GM12878 (cell line): ENCODE results near the gene SPATA32. TPM values are rescaled to one million over a fixed set of nuclear protein-coding genes. Genes with fewer than 3 reads are reported as not detected.

ENCODE experiments used
- ATAC-seq: fragments of 200-7000 bp; cut with Tn5 transposase; 3 replicates; pipeline ENCODE4 v1.9.1; 2020; ENCODE audit warnings: mild to moderate bottlenecking, moderate library complexity
- BruUV-seq: library from RNA; stranded (reverse); fragments of 400-500 nt; replicated peaks from 2 replicates; lab custom pipeline; 2021; lab: Mats Ljungman, UMichigan
- CTCF ChIA-PET: fragments of 300-600 bp; sonication (Branson Sonifier 250); formaldehyde crosslinking; extraction: SDS; loops from one replicate; lab custom pipeline; 2021; ENCODE audit warnings: inconsistent platforms; lab: Yijun Ruan, JAX
- POLR2A ChIA-PET: fragments of 350-600 bp; formaldehyde crosslinking; extraction: SDS; loops from one replicate; lab custom pipeline; 2021; ENCODE audit warnings: inconsistent platforms; lab: Charles Lee
- RAD21 ChIA-PET: fragments of 300-600 bp; sonication (Branson Sonifier 250); formaldehyde crosslinking; loops from one replicate; lab custom pipeline; 2023; ENCODE audit warnings: antibody characterized with exemption; ENCODE audit not compliant: unreplicated experiment; lab: Charles Lee
- SMC1A ChIA-PET: fragments of 300-600 bp; sonication (Branson Sonifier 250); formaldehyde crosslinking; loops from one replicate; lab custom pipeline; 2023; ENCODE audit not compliant: unreplicated experiment, uncharacterized antibody; lab: Charles Lee
- DNase-seq: peaks from one replicate; pipeline ENCODE4 v3.0.0-alpha.2; 2011; ENCODE audit warnings: low read depth, low spot score
- FAIRE-seq: peaks from 3 replicates; lab custom pipeline; 2011; peaks lifted over from hg19 to GRCh38; lab: Jason Lieb, UNC
- H2AFZ ChIP-seq: 2 replicates; pipeline ENCODE4 v1.6.0; 2011; ENCODE audit warnings: low read depth, low read length, control low read depth; ENCODE audit not compliant: control insufficient read depth
- H3K27ac ChIP-seq: 2 replicates; pipeline ENCODE4 v1.5.1; 2011; ENCODE audit warnings: control low read depth; ENCODE audit not compliant: control insufficient read depth, insufficient read depth
- H3K27me3 ChIP-seq, 2 experiments: replicated peaks in 1 of 2; 2 replicates each; pipeline versions ENCODE4 v1.6.0 to v1.6.1; 2011; ENCODE audit warnings: low read length in 1 of 2; ENCODE audit not compliant: control insufficient read depth in 2 of 2, insufficient read depth in 2 of 2
- H3K36me3 ChIP-seq, 2 experiments: 2 replicates each; pipeline ENCODE4 v1.5.1; 2011; ENCODE audit warnings: low read length in 1 of 2; ENCODE audit not compliant: control insufficient read depth in 2 of 2, insufficient read depth in 2 of 2
- H3K4me1 ChIP-seq: 2 replicates; pipeline ENCODE4 v1.6.1; 2011; ENCODE audit warnings: mild to moderate bottlenecking, low read length, moderate library complexity, mixed read lengths; ENCODE audit not compliant: control insufficient read depth, insufficient read depth
- H3K4me2 ChIP-seq: 2 replicates; pipeline ENCODE4 v1.6.0; 2011; ENCODE audit warnings: control low read depth; ENCODE audit not compliant: control insufficient read depth, insufficient read depth
- H3K4me3 ChIP-seq: fragments of 200-600 bp; sonication (generic); 2 replicates; pipeline ENCODE4 v1.5.1; 2016
- H3K79me2 ChIP-seq: 2 replicates; pipeline ENCODE4 v1.6.0; 2011; ENCODE audit warnings: low read length; ENCODE audit not compliant: control insufficient read depth, insufficient read depth
- H3K9ac ChIP-seq: 2 replicates; pipeline ENCODE4 v1.8.0; 2011; ENCODE audit warnings: low read length, control low read depth, mixed read lengths; ENCODE audit not compliant: control insufficient read depth, insufficient read depth
- H3K9me3 ChIP-seq: replicated peaks from 3 replicates; pipeline ENCODE4 v1.5.1; 2011; ENCODE audit warnings: mild to moderate bottlenecking, low read length; ENCODE audit not compliant: control insufficient read depth, insufficient read depth
- H4K20me1 ChIP-seq: 2 replicates; pipeline ENCODE4 v1.6.0; 2011; ENCODE audit not compliant: control insufficient read depth, insufficient read depth
- ATF7 ChIP-seq: fragments of 450-650 bp; IDR thresholded peaks from 2 replicates; pipeline ENCODE4 v1.6.1; 2016; ENCODE audit warnings: low read depth, mild to moderate bottlenecking
- CUX1 ChIP-seq: IDR thresholded peaks from 2 replicates; pipeline ENCODE4 v1.6.1; 2012; ENCODE audit warnings: improper control_type of control experiment, low read depth, low read length; ENCODE audit not compliant: insufficient replicate concordance
- E4F1 ChIP-seq: fragments of 450-650 bp; IDR thresholded peaks from 2 replicates; pipeline ENCODE4 v1.6.1; 2018; ENCODE audit warnings: borderline replicate concordance, mild to moderate bottlenecking; ENCODE audit not compliant: partially characterized antibody
- EGR1 ChIP-seq, 2 experiments: IDR thresholded peaks; 1 replicate in 1 of 2; 2 replicates in 1 of 2; pipeline ENCODE4 v1.6.1; 2011 to 2012; ENCODE audit warnings: low read depth in 2 of 2, low read length in 2 of 2, borderline replicate concordance in 1 of 2, mild to moderate bottlenecking in 1 of 2, moderate library complexity in 1 of 2
- HDAC6 ChIP-seq: fragments of 200-600 bp; sonication (generic); IDR thresholded peaks from one replicate; pipeline ENCODE4 v1.8.0; 2017; ENCODE audit warnings: antibody characterized with exemption; ENCODE audit not compliant: unreplicated experiment
- KAT2A ChIP-seq: conservative IDR thresholded peaks from 2 replicates; pipeline ENCODE4 v1.6.1; 2011; ENCODE audit warnings: low read depth, low read length; ENCODE audit not compliant: control insufficient read depth
- NFYB ChIP-seq: IDR thresholded peaks from 2 replicates; pipeline ENCODE4 v1.6.1; 2011; ENCODE audit warnings: low read depth, mild to moderate bottlenecking, low read length, improper control_type of control experiment, moderate library complexity; ENCODE audit not compliant: insufficient read depth
- PAX8 ChIP-seq: fragments of 450-650 bp; IDR thresholded peaks from 2 replicates; pipeline ENCODE4 v1.6.1; 2017; ENCODE audit warnings: mild to moderate bottlenecking, moderate library complexity
- PML ChIP-seq: IDR thresholded peaks from 2 replicates; pipeline ENCODE4 v1.6.1; 2012; ENCODE audit warnings: low read length, inconsistent platforms
- RUNX3 ChIP-seq: IDR thresholded peaks from 2 replicates; pipeline ENCODE4 v1.6.1; 2012; ENCODE audit warnings: low read length, inconsistent platforms
- SRF ChIP-seq, 2 experiments: IDR thresholded peaks; 2 replicates each; pipeline ENCODE4 v1.6.1; 2011; ENCODE audit warnings: low read depth in 2 of 2, low read length in 2 of 2, mild to moderate bottlenecking in 1 of 2, moderate library complexity in 1 of 2
- SUZ12 ChIP-seq: fragments of 200-600 bp; sonication (generic); IDR thresholded peaks from one replicate; pipeline ENCODE4 v1.6.1; 2018; ENCODE audit warnings: antibody characterized with exemption, mild to moderate bottlenecking; ENCODE audit not compliant: unreplicated experiment
- YY1 ChIP-seq: IDR thresholded peaks from 2 replicates; pipeline ENCODE4 v1.6.1; 2011; ENCODE audit warnings: low read depth, mild to moderate bottlenecking, low read length
- WGBS: methylation state at CpG from one replicate; pipeline ENCODE4 v1.1.6; 2016; ENCODE audit warnings: low lambda C conversion rate; ENCODE audit not compliant: insufficient replicate concordance, insufficient coverage; ENCODE audit errors: missing lambda C conversion rate; 5-methylcytosine and 5-hydroxymethylcytosine counted together
- in situ Hi-C: fragments of 300-500 bp; cut with MboI; formaldehyde crosslinking; loops from 9 replicates; pipeline ENCODE4 v1.14.3; 2018; ENCODE audit warnings: mixed read lengths
- intact Hi-C: fragments of 100-400 bp; cut with micrococcal nuclease; formaldehyde crosslinking; loops from one replicate; pipeline ENCODE4 v1.14.2; 2022; ENCODE audit not compliant: unreplicated experiment
- polyA plus RNA-seq, 11 experiments: library from polyadenylated mRNA; depleted of rRNA in 4 of 11; unstranded in 6 of 11; stranded (reverse) in 5 of 11; fragments of >200 nt; fragmentation: Nextera tagmentation in 4 of 11; fragmentation: Illumina TruSeq in 1 of 11; extraction: Ambion mirVana in 4 of 11; extraction: Trizol in 1 of 11; gene quantifications; 1 replicate in 1 of 11; 2 replicates in 10 of 11; pipeline versions ENCODE4 v1.2.1 to v1.2.3, GENCODE V29; 2011 to 2016; ENCODE audit warnings: inconsistent platforms in 2 of 11, missing spikeins in 2 of 11, low read depth in 1 of 11
- total RNA-seq, 4 experiments: library from RNA; depleted of rRNA in 3 of 4; stranded (reverse); fragments of >200 nt in 3 of 4; fragmentation: Illumina TruSeq in 1 of 4; extraction: Trizol in 1 of 4; gene quantifications; 2 replicates each; pipeline versions ENCODE4 v1.2.1 to v1.2.3, GENCODE V29; 2013 to 2021
- TF ChIP-seq, protein P1 (sequence below): fragments of 450-650 bp; IDR thresholded peaks from 2 replicates; pipeline ENCODE4 v1.6.1; 2017; ENCODE audit warnings: mild to moderate bottlenecking

The SPATA32 gene
- total and polyA plus RNA-seq, 10 of the 15 experiments (the other 5 are each of a cell fraction or from before 2014, with no cell fraction given) = 0.03 to 0.35 (median 0.11) TPM; not detected in 3

DNA sequence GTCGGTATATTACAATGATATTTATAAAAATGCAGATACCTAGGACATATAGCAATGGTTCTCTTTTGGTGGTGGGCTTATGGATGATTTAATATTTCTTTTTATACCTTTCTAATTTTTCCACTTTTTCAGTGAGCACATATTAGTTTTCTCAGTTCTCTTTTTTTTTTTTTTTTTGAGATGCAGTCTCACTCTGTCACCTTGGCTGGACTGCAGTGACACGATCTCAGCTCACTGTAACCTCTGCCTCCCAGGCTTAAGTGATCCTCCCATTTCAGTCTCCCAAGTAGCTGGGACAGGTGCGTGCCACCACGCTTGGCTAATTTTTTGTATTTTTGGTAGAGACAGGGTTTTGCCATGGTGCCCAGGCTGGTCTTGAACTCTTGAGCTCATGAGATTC, 39.8 kb upstream of the SPATA32 start:
- Histone ChIP-seq H3K4me2 (peak overlapping the region; percentile 71), H3K4me1 (peaks cover 87% of the 10 kb centered on the region), H3K9ac (peak overlapping the region; percentile 66; the same call in 1 of the 2 replicates), H3K27me3 (no peaks in the 10 kb centered on the region), H2AFZ (no peak overlapping the region), H4K20me1 (no peaks in the 10 kb centered on the region), H3K79me2 (peaks cover 81% of the 10 kb centered on the region), H3K27ac (peak overlapping the region; percentile 89), H3K9me3 (no peaks in the 10 kb centered on the region; the same call in 1 of the 3 replicates), H3K4me3 (no peak overlapping the region; the same call in 1 of the 2 replicates), H3K36me3 (peaks cover 3 to 12% of the 10 kb centered on the region in 2 experiments; a peak in 2 of 4 replicates)
- ATAC-seq (peak; percentile 53), DNase-seq (no peak), FAIRE-seq (no peak)
- ChIA-PET POLR2A (interaction anchor here (0.6 to 11.6 kb wide), 7 partner anchors 9 to 642 kb away, joined by 3 to 203 read pairs (median 8); partner anchors contain the start of genes HEXIM2 and MAP3K14), SMC1A (interaction anchor here (0.7 to 17.3 kb wide), 8 partner anchors 8 to 83 kb away, joined by 3 to 171 read pairs (median 5); partner anchors contain the start of gene MAP3K14), CTCF (interaction anchor here (0.7 to 6.1 kb wide), 4 partner anchors 13 to 83 kb away, joined by 3 to 103 read pairs (median 18); partner anchors contain the start of gene MAP3K14), RAD21 (interaction anchor here (0.7 to 12.1 kb wide), 11 partner anchors 13 to 85 kb away, joined by 3 to 216 read pairs (median 5); partner anchors contain the start of gene MAP3K14)
- BruUV-seq = no TSS peak
- 28% methylated on average over 4 of the region's 4 CpGs for WGBS
- in situ Hi-C loops (no loop called here), intact Hi-C loops (loop anchor here (1.0 to 5.0 kb wide), 4 partner anchors 14 to 154 kb away; partner anchors contain the start of gene HEXIM1)
- no peak for TF ChIP-seq RUNX3
- TF ChIP-seq CUX1 = no peak
- TF ChIP-seq ATF7 = peak; percentile 43; the same call in 1 of the 2 replicates
- TF ChIP-seq HDAC6 = no peak
- TF ChIP-seq, protein P1, sequence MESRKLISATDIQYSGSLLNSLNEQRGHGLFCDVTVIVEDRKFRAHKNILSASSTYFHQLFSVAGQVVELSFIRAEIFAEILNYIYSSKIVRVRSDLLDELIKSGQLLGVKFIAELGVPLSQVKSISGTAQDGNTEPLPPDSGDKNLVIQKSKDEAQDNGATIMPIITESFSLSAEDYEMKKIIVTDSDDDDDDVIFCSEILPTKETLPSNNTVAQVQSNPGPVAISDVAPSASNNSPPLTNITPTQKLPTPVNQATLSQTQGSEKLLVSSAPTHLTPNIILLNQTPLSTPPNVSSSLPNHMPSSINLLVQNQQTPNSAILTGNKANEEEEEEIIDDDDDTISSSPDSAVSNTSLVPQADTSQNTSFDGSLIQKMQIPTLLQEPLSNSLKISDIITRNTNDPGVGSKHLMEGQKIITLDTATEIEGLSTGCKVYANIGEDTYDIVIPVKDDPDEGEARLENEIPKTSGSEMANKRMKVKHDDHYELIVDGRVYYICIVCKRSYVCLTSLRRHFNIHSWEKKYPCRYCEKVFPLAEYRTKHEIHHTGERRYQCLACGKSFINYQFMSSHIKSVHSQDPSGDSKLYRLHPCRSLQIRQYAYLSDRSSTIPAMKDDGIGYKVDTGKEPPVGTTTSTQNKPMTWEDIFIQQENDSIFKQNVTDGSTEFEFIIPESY = no peak
- no peak for TF ChIP-seq SUZ12
- TF ChIP-seq PML = no peak
- no peak for TF ChIP-seq YY1
- TF ChIP-seq PAX8 = no peak
- no peak for TF ChIP-seq EGR1 (IDR thresholded peaks at IDR 0.05; ENCODE audit: borderline replicate concordance in 1 of 2, low read depth in 2 of 2, low read length in 2 of 2)
- TF ChIP-seq NFYB = no peak
- no peak for TF ChIP-seq KAT2A
- TF ChIP-seq SRF (IDR thresholded peaks at IDR 0.05; ENCODE audit: low read depth in 2 of 2, low read length in 2 of 2) = no peak
- no peak for TF ChIP-seq E4F1
